Measurements from ENCODE around the gene CER1. TPM values are rescaled to one million over a fixed set of nuclear protein-coding genes. Genes with fewer than 3 reads are reported as not detected.

Gene CER1
- not detected in 2 replicates for total RNA-seq

GRCh38 chr9:14722391-14723035, at the start of gene CER1:
Gene CER1, minus strand, starts transcription at chr9:14722733. Its CDS starts 61 bp downstream, at chr9:14722672.

GRCh38 chr9:14693251-14693861, 29.2 kb downstream of the CER1 start, which contains the start of gene ZDHHC21:
Gene ZDHHC21, minus strand, starts transcription at chr9:14693432. Its CDS starts 19,092 bp downstream, at chr9:14674340.

Other genes starting within 250 kb of the CER1 start
- gene ZDHHC21, start 29.3 kb downstream of the CER1 start, total RNA-seq, result 2.0 and 2.7 TPM in 2 replicates
- gene FREM1, start 187.7 kb upstream of the CER1 start, total RNA-seq, result under 0.01 TPM in 1 of 2 replicates, not detected in the other

Data from myometrial cell (primary cell).